Astrocyte (in vitro differentiated cells and primary cell): ENCODE data around the gene CALM3. TPM values are rescaled to one million over a fixed set of nuclear protein-coding genes. Genes with fewer than 3 reads are reported as not detected.

Source experiments
- DNase-seq: peaks from one replicate; pipeline ENCODE4 v3.0.0-alpha.2; 2010; ENCODE audit warnings: low read depth
- FAIRE-seq: peaks from 2 replicates; lab custom pipeline; 2011; peaks lifted over from hg19 to GRCh38; lab: Jason Lieb, UNC
- H2AFZ ChIP-seq: 2 replicates; pipeline ENCODE4 v1.6.0; 2012; ENCODE audit warnings: low read depth, low read length, inconsistent platforms
- H3K27ac ChIP-seq: 2 replicates; pipeline ENCODE4 v1.5.1; 2011; ENCODE audit warnings: low read depth, low read length, inconsistent platforms
- H3K27me3 ChIP-seq: 2 replicates; pipeline ENCODE4 v1.6.0; 2011; ENCODE audit warnings: low read length, inconsistent platforms; ENCODE audit not compliant: insufficient read depth
- H3K36me3 ChIP-seq: 2 replicates; pipeline ENCODE4 v1.5.1; 2011; ENCODE audit warnings: low read length, inconsistent platforms; ENCODE audit not compliant: insufficient read depth
- H3K4me1 ChIP-seq: 2 replicates; pipeline ENCODE4 v1.5.1; 2011; ENCODE audit warnings: low read length, inconsistent platforms; ENCODE audit not compliant: insufficient read depth
- H3K4me2 ChIP-seq: 2 replicates; pipeline ENCODE4 v1.6.0; 2012; ENCODE audit warnings: low read length, inconsistent platforms
- H3K4me3 ChIP-seq: 2 replicates; pipeline ENCODE4 v1.5.1; 2011; ENCODE audit warnings: low read depth, mild to moderate bottlenecking, low read length, inconsistent platforms; ENCODE audit not compliant: insufficient read depth
- H3K79me2 ChIP-seq: 2 replicates; pipeline ENCODE4 v1.6.0; 2012; ENCODE audit warnings: mild to moderate bottlenecking, low read length, inconsistent platforms; ENCODE audit not compliant: insufficient read depth
- H3K9ac ChIP-seq: 2 replicates; pipeline ENCODE4 v1.6.0; 2012; ENCODE audit warnings: mild to moderate bottlenecking, low read length, inconsistent platforms
- H3K9me3 ChIP-seq: 2 replicates; pipeline ENCODE4 v1.5.1; 2012; ENCODE audit warnings: low read depth, mild to moderate bottlenecking, low read length, inconsistent platforms; ENCODE audit not compliant: insufficient read depth
- H4K20me1 ChIP-seq: 2 replicates; pipeline ENCODE4 v1.6.0; 2012; ENCODE audit warnings: low read length, inconsistent platforms; ENCODE audit not compliant: insufficient read depth
- H3K27ac Mint-ChIP-seq: one replicate; pipeline ENCODE4 v1.8.0; 2021; ENCODE audit warnings: mild to moderate bottlenecking, mixed read lengths; ENCODE audit not compliant: unreplicated experiment
- H3K27me3 Mint-ChIP-seq: one replicate; pipeline ENCODE4 v1.8.0; 2021; ENCODE audit warnings: low read depth, mixed read lengths; ENCODE audit not compliant: unreplicated experiment
- H3K36me3 Mint-ChIP-seq: one replicate; pipeline ENCODE4 v1.8.0; 2021; ENCODE audit warnings: low read depth, mixed read lengths; ENCODE audit not compliant: unreplicated experiment
- H3K4me1 Mint-ChIP-seq: one replicate; pipeline ENCODE4 v1.8.0; 2021; ENCODE audit warnings: low read depth, mixed read lengths; ENCODE audit not compliant: unreplicated experiment
- H3K4me3 Mint-ChIP-seq: one replicate; pipeline ENCODE4 v1.8.0; 2021; ENCODE audit warnings: mild to moderate bottlenecking, moderate library complexity, mixed read lengths; ENCODE audit not compliant: unreplicated experiment
- H3K9me3 Mint-ChIP-seq: one replicate; pipeline ENCODE4 v1.8.0; 2021; ENCODE audit warnings: mild to moderate bottlenecking, mixed read lengths; ENCODE audit not compliant: unreplicated experiment
- CTCF ChIP-seq: IDR thresholded peaks from 2 replicates; pipeline ENCODE4 v1.5.1; 2011; ENCODE audit warnings: low read depth, mild to moderate bottlenecking, inconsistent platforms, low read length, moderate library complexity; ENCODE audit not compliant: insufficient read depth
- EZH2 ChIP-seq: IDR thresholded peaks from 2 replicates; pipeline ENCODE4 v1.6.1; 2012; ENCODE audit warnings: mild to moderate bottlenecking, low read length, inconsistent platforms; ENCODE audit not compliant: insufficient read depth
- total RNA-seq: library from RNA; stranded (reverse); gene quantifications from 2 replicates; pipeline ENCODE4 v1.2.1, GENCODE V29; 2021

The CALM3 gene
- total RNA-seq, 1 donor from 2014 or later = 343 TPM

- H3K27me3 ChIP-seq = no peaks in the 10 kb centered on the region
- DNase-seq (no peak), FAIRE-seq (no peak)
- peaks cover 17% of the 10 kb centered on the region for H3K36me3 ChIP-seq
- Mint-ChIP-seq H3K27ac (peak overlapping the region; percentile 86), H3K4me1 (peaks cover 23% of the 10 kb centered on the region), H3K27me3 (no peaks in the 10 kb centered on the region), H3K36me3 (peaks cover 15% of the 10 kb centered on the region), H3K4me3 (peak overlapping the region; percentile 98), H3K9me3 (no peaks in the 10 kb centered on the region)
- TF ChIP-seq CTCF (no peak), EZH2 (no peak)
- H3K9me3 ChIP-seq = no peaks in the 10 kb centered on the region
- peaks cover 19% of the 10 kb centered on the region for H3K4me1 ChIP-seq
- H2AFZ ChIP-seq = no peak overlapping the region
- H4K20me1 ChIP-seq = peaks cover 57% of the 10 kb centered on the region
- no peak overlapping the region for H3K27ac ChIP-seq
- peak overlapping the region; percentile 99 for H3K4me2 ChIP-seq
- H3K9ac ChIP-seq = peak overlapping the region; percentile 100
- H3K4me3 ChIP-seq = peak overlapping the region; percentile 89
- peaks cover 54% of the 10 kb centered on the region for H3K79me2 ChIP-seq
Observed at GRCh38 chr19:46602392-46603194, 1.5 kb downstream of the CALM3 start.

DNA sequence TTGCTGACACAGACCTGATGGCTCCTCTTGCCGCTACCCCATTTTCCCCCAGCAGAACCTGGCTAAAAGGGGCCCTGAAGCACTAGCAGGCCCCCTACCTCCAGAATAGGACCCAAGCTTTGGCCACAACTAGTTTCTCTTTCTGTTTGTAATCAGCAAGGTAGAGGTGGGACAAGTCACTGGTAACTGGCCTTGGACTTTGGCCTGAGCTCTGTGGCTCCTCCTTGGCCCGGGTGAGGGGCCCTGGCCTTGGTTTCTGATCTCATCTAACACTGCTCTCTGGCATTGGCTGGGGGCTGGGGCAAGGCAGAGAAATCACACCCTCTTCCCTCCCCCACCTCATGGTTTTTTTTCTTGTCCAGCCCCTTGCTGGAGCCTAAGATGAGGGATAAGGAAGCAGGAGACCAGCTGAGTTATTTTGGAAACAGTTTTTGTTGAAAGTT lies 2.1 kb downstream of the CALM3 start:
- H3K79me2 ChIP-seq = peaks cover 54% of the 10 kb centered on the region
- peaks cover 20% of the 10 kb centered on the region for H3K36me3 ChIP-seq
- H3K9me3 ChIP-seq = no peaks in the 10 kb centered on the region
- no peaks in the 10 kb centered on the region for H3K27me3 ChIP-seq
- H3K27ac ChIP-seq = no peak overlapping the region
- Mint-ChIP-seq H3K27me3 (no peaks in the 10 kb centered on the region), H3K4me3 (peak overlapping the region; percentile 98), H3K36me3 (peaks cover 21% of the 10 kb centered on the region), H3K27ac (peak overlapping the region; percentile 66), H3K9me3 (no peaks in the 10 kb centered on the region), H3K4me1 (peaks cover 23% of the 10 kb centered on the region)
- peak overlapping the region; percentile 100 for H3K9ac ChIP-seq
- H3K4me1 ChIP-seq = peaks cover 19% of the 10 kb centered on the region
- TF ChIP-seq EZH2 (no peak), CTCF (no peak)
- H2AFZ ChIP-seq = no peak overlapping the region
- no peak for FAIRE-seq
- peaks cover 64% of the 10 kb centered on the region for H4K20me1 ChIP-seq
- no peak for DNase-seq
- peak overlapping the region; percentile 99 for H3K4me2 ChIP-seq
- H3K4me3 ChIP-seq = peak overlapping the region; percentile 89
